ENCODE measurements around the gene FRAS1.
A peak's percentile ranks its signal among the peaks of the same experiment; 100 is the strongest.
"Not testable (repeated sequence)": the region's sequence is repeated elsewhere in the genome, so short reads cannot be mapped to it uniquely, and the experiment has no call there.

Gene FRAS1

GRCh38 chr4:78075986-78076385 lies 18.9 kb downstream of the FRAS1 start:
- no peak overlapping the region for H3K4me3 ChIP-seq (ENCODE audit: low read length)
- DNase-seq (ENCODE audit: low read depth, low spot score), result no peak
- no CpG with 5 or more reads among the region's 1 CpG for WGBS (ENCODE audit: insufficient coverage, insufficient read length)
- no peak overlapping the region for H3K27ac ChIP-seq (ENCODE audit: low read length)
- H3K27me3 ChIP-seq (ENCODE audit: control insufficient read depth, insufficient read depth, low read length), result no peaks in the 10 kb centered on the region
- H3K36me3 ChIP-seq (ENCODE audit: control insufficient read depth, insufficient read depth, low read length), result no peaks in the 10 kb centered on the region
- peaks cover 8% of the 10 kb centered on the region; the same call in 1 of the 2 replicates for H3K4me1 ChIP-seq (ENCODE audit: control insufficient read depth, insufficient read depth, low read length)
- H3K9me3 ChIP-seq (ENCODE audit: control insufficient read depth, insufficient read depth, low read length), result no peaks in the 10 kb centered on the region

- Histone ChIP-seq H3K36me3 (ENCODE audit: control insufficient read depth, insufficient read depth, low read length) (no peaks in the 10 kb centered on the region), H3K27ac (ENCODE audit: low read length) (no peak overlapping the region), H3K4me3 (ENCODE audit: low read length) (no peak overlapping the region), H3K9me3 (ENCODE audit: control insufficient read depth, insufficient read depth, low read length) (no peaks in the 10 kb centered on the region), H3K27me3 (ENCODE audit: control insufficient read depth, insufficient read depth, low read length) (no peaks in the 10 kb centered on the region), H3K4me1 (ENCODE audit: control insufficient read depth, insufficient read depth, low read length) (peaks cover 7% of the 10 kb centered on the region; the same call in 1 of the 2 replicates)
- WGBS (ENCODE audit: insufficient coverage, insufficient read length), result no CpG with 5 or more reads among the region's 1 CpG
- no peak for DNase-seq (ENCODE audit: low read depth, low spot score)
Observed at GRCh38 chr4:78078101-78078500, 21.0 kb downstream of the FRAS1 start.

GRCh38 chr4:78079726-78080430 lies 22.8 kb downstream of the FRAS1 start:
- no peak overlapping the region for H3K27ac ChIP-seq (ENCODE audit: low read length)
- no peak overlapping the region for H3K4me3 ChIP-seq (ENCODE audit: low read length)
- no peaks in the 10 kb centered on the region for H3K36me3 ChIP-seq (ENCODE audit: control insufficient read depth, insufficient read depth, low read length)
- H3K27me3 ChIP-seq (ENCODE audit: control insufficient read depth, insufficient read depth, low read length), result no peaks in the 10 kb centered on the region
- no CpG with 5 or more reads among the region's 10 CpGs for WGBS (ENCODE audit: insufficient coverage, insufficient read length)
- H3K9me3 ChIP-seq (ENCODE audit: control insufficient read depth, insufficient read depth, low read length), result no peaks in the 10 kb centered on the region
- H3K4me1 ChIP-seq (ENCODE audit: control insufficient read depth, insufficient read depth, low read length), result peaks cover 6% of the 10 kb centered on the region; the same call in 1 of the 2 replicates
- no peak for DNase-seq (ENCODE audit: low read depth, low spot score)

- no peak overlapping the region for H3K4me3 ChIP-seq (ENCODE audit: low read length)
- no peaks in the 10 kb centered on the region for H3K9me3 ChIP-seq (ENCODE audit: control insufficient read depth, insufficient read depth, low read length)
- H3K27me3 ChIP-seq (ENCODE audit: control insufficient read depth, insufficient read depth, low read length), result no peaks in the 10 kb centered on the region
- H3K27ac ChIP-seq (ENCODE audit: low read length), result no peak overlapping the region
- no peaks in the 10 kb centered on the region; the same call in 1 of the 2 replicates for H3K4me1 ChIP-seq (ENCODE audit: control insufficient read depth, insufficient read depth, low read length)
- no peaks in the 10 kb centered on the region for H3K36me3 ChIP-seq (ENCODE audit: control insufficient read depth, insufficient read depth, low read length)
- no peak for DNase-seq (ENCODE audit: low read depth, low spot score)
- no CpG with 5 or more reads among the region's 2 CpGs for WGBS (ENCODE audit: insufficient coverage, insufficient read length)
Observed at GRCh38 chr4:78081541-78081940, 24.4 kb downstream of the FRAS1 start.

- H3K4me3 ChIP-seq (ENCODE audit: low read length), result no peak overlapping the region
- H3K27me3 ChIP-seq (ENCODE audit: control insufficient read depth, insufficient read depth, low read length), result no peaks in the 10 kb centered on the region
- H3K36me3 ChIP-seq (ENCODE audit: control insufficient read depth, insufficient read depth, low read length), result no peaks in the 10 kb centered on the region
- no peak for DNase-seq (ENCODE audit: low read depth, low spot score)
- no peaks in the 10 kb centered on the region for H3K9me3 ChIP-seq (ENCODE audit: control insufficient read depth, insufficient read depth, low read length)
- no peaks in the 10 kb centered on the region for H3K4me1 ChIP-seq (ENCODE audit: control insufficient read depth, insufficient read depth, low read length)
- no peak overlapping the region for H3K27ac ChIP-seq (ENCODE audit: low read length)
Observed at GRCh38 chr4:78083035-78083434, 25.9 kb downstream of the FRAS1 start.

- Histone ChIP-seq H3K27me3 (ENCODE audit: control insufficient read depth, insufficient read depth, low read length) (no peaks in the 10 kb centered on the region), H3K27ac (ENCODE audit: low read length) (peak overlapping the region; percentile 98), H3K4me1 (ENCODE audit: control insufficient read depth, insufficient read depth, low read length) (peaks cover 2% of the 10 kb centered on the region; the same call in 1 of the 2 replicates), H3K9me3 (ENCODE audit: control insufficient read depth, insufficient read depth, low read length) (0 out of 2 replicates have a peak, but pooled peaks cover 3% of the 10 kb centered on the region), H3K4me3 (ENCODE audit: low read length) (no peak overlapping the region), H3K36me3 (ENCODE audit: control insufficient read depth, insufficient read depth, low read length) (0 out of 2 replicates have a peak, but pooled peaks cover 4% of the 10 kb centered on the region)
- DNase-seq (ENCODE audit: low read depth, low spot score), result no peak
- no CpG with 5 or more reads among the region's 3 CpGs for WGBS (ENCODE audit: insufficient coverage, insufficient read length)
Observed at GRCh38 chr4:78091534-78091933, 34.4 kb downstream of the FRAS1 start.

GRCh38 chr4:78092350-78092749 lies 35.2 kb downstream of the FRAS1 start:
- H3K4me1 ChIP-seq (ENCODE audit: control insufficient read depth, insufficient read depth, low read length); H3K4me3 ChIP-seq (ENCODE audit: low read length); H3K9me3 ChIP-seq (ENCODE audit: control insufficient read depth, insufficient read depth, low read length); DNase-seq (ENCODE audit: low read depth, low spot score); H3K27me3 ChIP-seq (ENCODE audit: control insufficient read depth, insufficient read depth, low read length); H3K36me3 ChIP-seq (ENCODE audit: control insufficient read depth, insufficient read depth, low read length): not testable (repeated sequence)
- peak overlapping the region; percentile 98 for H3K27ac ChIP-seq (ENCODE audit: low read length)
- WGBS (ENCODE audit: insufficient coverage, insufficient read length), result no CpG with 5 or more reads among the region's 5 CpGs

GRCh38 chr4:78092850-78093249 lies 35.7 kb downstream of the FRAS1 start:
- DNase-seq (ENCODE audit: low read depth, low spot score), result peak; percentile 52
- Histone ChIP-seq H3K27ac (ENCODE audit: low read length) (peak overlapping the region; percentile 98), H3K4me1 (ENCODE audit: control insufficient read depth, insufficient read depth, low read length) (peaks cover 2% of the 10 kb centered on the region; the same call in 1 of the 2 replicates), H3K9me3 (ENCODE audit: control insufficient read depth, insufficient read depth, low read length) (0 out of 2 replicates have a peak, but pooled peaks cover 3% of the 10 kb centered on the region), H3K27me3 (ENCODE audit: control insufficient read depth, insufficient read depth, low read length) (no peaks in the 10 kb centered on the region), H3K36me3 (ENCODE audit: control insufficient read depth, insufficient read depth, low read length) (0 out of 2 replicates have a peak, but pooled peaks cover 4% of the 10 kb centered on the region), H3K4me3 (ENCODE audit: low read length) (no peak overlapping the region)

- no CpG with 5 or more reads among the region's 2 CpGs for WGBS (ENCODE audit: insufficient coverage, insufficient read length)
- Histone ChIP-seq H3K27ac (ENCODE audit: low read length) (no peak overlapping the region), H3K4me1 (ENCODE audit: control insufficient read depth, insufficient read depth, low read length) (peaks cover 3% of the 10 kb centered on the region; the same call in 1 of the 2 replicates), H3K36me3 (ENCODE audit: control insufficient read depth, insufficient read depth, low read length) (0 out of 2 replicates have a peak, but pooled peaks cover 4% of the 10 kb centered on the region), H3K9me3 (ENCODE audit: control insufficient read depth, insufficient read depth, low read length) (0 out of 2 replicates have a peak, but pooled peaks cover 3% of the 10 kb centered on the region), H3K27me3 (ENCODE audit: control insufficient read depth, insufficient read depth, low read length) (no peaks in the 10 kb centered on the region), H3K4me3 (ENCODE audit: low read length) (no peak overlapping the region)
- DNase-seq (ENCODE audit: low read depth, low spot score), result no peak
Observed at GRCh38 chr4:78095081-78095480, 38.0 kb downstream of the FRAS1 start.

GRCh38 chr4:78099058-78099457 lies 41.9 kb downstream of the FRAS1 start:
- no peak overlapping the region for H3K4me3 ChIP-seq (ENCODE audit: low read length)
- H3K36me3 ChIP-seq (ENCODE audit: control insufficient read depth, insufficient read depth, low read length), result 0 out of 2 replicates have a peak, but pooled peaks cover 4% of the 10 kb centered on the region
- DNase-seq (ENCODE audit: low read depth, low spot score), result no peak
- 0 out of 2 replicates have a peak, but pooled peaks cover 1% of the 10 kb centered on the region for H3K4me1 ChIP-seq (ENCODE audit: control insufficient read depth, insufficient read depth, low read length)
- no peaks in the 10 kb centered on the region for H3K27me3 ChIP-seq (ENCODE audit: control insufficient read depth, insufficient read depth, low read length)
- H3K9me3 ChIP-seq (ENCODE audit: control insufficient read depth, insufficient read depth, low read length), result 0 out of 2 replicates have a peak, but pooled peaks cover 3% of the 10 kb centered on the region
- WGBS (ENCODE audit: insufficient coverage, insufficient read length), result no CpG with 5 or more reads among the region's 3 CpGs
- no peak overlapping the region for H3K27ac ChIP-seq (ENCODE audit: low read length)

GRCh38 chr4:78100060-78100459 lies 42.9 kb downstream of the FRAS1 start:
- Histone ChIP-seq H3K36me3 (ENCODE audit: control insufficient read depth, insufficient read depth, low read length) (0 out of 2 replicates have a peak, but pooled peaks cover 4% of the 10 kb centered on the region), H3K9me3 (ENCODE audit: control insufficient read depth, insufficient read depth, low read length) (0 out of 2 replicates have a peak, but pooled peaks cover 3% of the 10 kb centered on the region), H3K27ac (ENCODE audit: low read length) (no peak overlapping the region), H3K27me3 (ENCODE audit: control insufficient read depth, insufficient read depth, low read length) (no peaks in the 10 kb centered on the region), H3K4me3 (ENCODE audit: low read length) (no peak overlapping the region), H3K4me1 (ENCODE audit: control insufficient read depth, insufficient read depth, low read length) (0 out of 2 replicates have a peak, but pooled peaks cover 1% of the 10 kb centered on the region)
- DNase-seq (ENCODE audit: low read depth, low spot score), result no peak
